Duodenal mucosa (tissue), 2 donors: Measurements from ENCODE around the gene GALNT18.

ENCODE experiments used
- H3K27ac ChIP-seq: one replicate; pipeline ENCODE4 v1.7.0; 2013; ENCODE audit warnings: low read depth, low read length
- H3K27me3 ChIP-seq, 2 donors: one replicate each; pipeline ENCODE4 v1.7.0; 2013; ENCODE audit warnings: low read length in 2 of 2, control low read depth in 1 of 2; ENCODE audit not compliant: insufficient read depth in 2 of 2, control insufficient read depth in 1 of 2
- H3K36me3 ChIP-seq, 2 donors: one replicate each; pipeline ENCODE4 v1.7.0; 2013; ENCODE audit warnings: low read length in 2 of 2, control low read depth in 1 of 2; ENCODE audit not compliant: insufficient read depth in 2 of 2, control insufficient read depth in 1 of 2
- H3K4me1 ChIP-seq, 2 donors: one replicate each; pipeline ENCODE4 v1.7.0; 2013; ENCODE audit warnings: low read length in 2 of 2, control low read depth in 1 of 2; ENCODE audit not compliant: insufficient read depth in 2 of 2, control insufficient read depth in 1 of 2
- H3K4me3 ChIP-seq, 2 donors: one replicate each; pipeline ENCODE4 v1.7.0; 2013; ENCODE audit warnings: low read length in 2 of 2, low read depth in 1 of 2
- H3K9ac ChIP-seq, 2 donors: one replicate each; pipeline ENCODE4 v1.7.0; 2013; ENCODE audit warnings: low read length in 2 of 2, low read depth in 1 of 2
- H3K9me3 ChIP-seq, 2 donors: one replicate each; pipeline ENCODE4 v1.7.0; 2013; ENCODE audit warnings: low read length in 2 of 2, control low read depth in 1 of 2; ENCODE audit not compliant: control insufficient read depth in 1 of 2

The GALNT18 gene

DNA sequence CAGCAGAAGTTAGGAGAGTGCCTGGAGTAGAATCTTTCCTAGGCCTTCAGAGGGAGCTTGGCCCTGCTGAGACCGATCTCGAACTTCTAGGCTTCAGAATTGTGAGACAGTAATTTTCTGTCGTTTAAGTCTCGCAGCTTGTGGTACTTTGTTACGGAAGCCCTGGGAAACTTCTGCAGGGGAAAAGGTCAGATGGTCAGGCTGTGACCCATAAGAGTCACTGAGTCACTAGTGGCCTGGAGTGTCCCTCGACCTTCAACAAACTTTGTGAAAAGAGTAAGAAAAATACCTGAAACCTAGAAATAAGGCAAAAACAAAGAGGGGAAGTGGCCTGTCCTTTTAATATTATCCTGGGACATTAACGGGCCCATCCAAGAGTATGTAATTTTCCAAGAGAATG, 303.3 kb downstream of the GALNT18 start:
- H3K27me3 ChIP-seq = no peaks in the 10 kb centered on the region
- no peak overlapping the region for H3K4me3 ChIP-seq
- H3K4me1 ChIP-seq = no peaks in the 10 kb centered on the region
- H3K27ac ChIP-seq = no peak overlapping the region
- no peaks in the 10 kb centered on the region for H3K9me3 ChIP-seq
- H3K9ac ChIP-seq = no peak overlapping the region
- H3K36me3 ChIP-seq = no peaks in the 10 kb centered on the region

DNA sequence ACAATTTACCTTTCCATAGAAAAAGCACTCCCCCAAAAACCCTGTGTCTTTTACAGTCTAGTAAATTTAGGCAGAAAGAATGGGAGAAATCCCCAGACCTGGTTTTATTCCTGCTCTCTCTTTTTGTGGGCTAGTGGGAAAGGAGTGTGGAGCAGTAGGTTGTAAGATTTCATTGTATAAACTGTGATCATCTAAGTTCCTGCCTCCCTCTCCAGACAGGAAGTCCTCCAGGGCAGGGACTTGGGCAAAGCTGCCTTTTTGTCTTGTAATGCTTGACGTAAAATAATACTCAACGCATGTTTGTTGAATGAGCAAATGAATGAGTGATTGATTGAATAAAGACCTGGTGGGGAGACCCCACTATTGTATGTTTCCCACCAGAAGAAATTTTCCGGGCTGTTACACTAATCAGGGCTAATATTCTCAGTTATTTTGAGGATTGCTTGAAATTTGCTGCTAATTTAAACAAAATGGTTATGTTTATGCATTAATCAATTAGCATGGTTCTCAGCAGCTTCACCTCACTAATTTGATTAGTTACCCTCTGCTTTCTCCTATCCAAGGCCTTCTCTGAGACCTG, 305.1 kb downstream of the GALNT18 start:
- H3K36me3 ChIP-seq = no peaks in the 10 kb centered on the region
- H3K27ac ChIP-seq = no peak overlapping the region
- no peaks in the 10 kb centered on the region for H3K4me1 ChIP-seq
- no peaks in the 10 kb centered on the region for H3K27me3 ChIP-seq
- H3K9me3 ChIP-seq = no peaks in the 10 kb centered on the region
- no peak overlapping the region for H3K9ac ChIP-seq
- H3K4me3 ChIP-seq = no peak overlapping the region

DNA sequence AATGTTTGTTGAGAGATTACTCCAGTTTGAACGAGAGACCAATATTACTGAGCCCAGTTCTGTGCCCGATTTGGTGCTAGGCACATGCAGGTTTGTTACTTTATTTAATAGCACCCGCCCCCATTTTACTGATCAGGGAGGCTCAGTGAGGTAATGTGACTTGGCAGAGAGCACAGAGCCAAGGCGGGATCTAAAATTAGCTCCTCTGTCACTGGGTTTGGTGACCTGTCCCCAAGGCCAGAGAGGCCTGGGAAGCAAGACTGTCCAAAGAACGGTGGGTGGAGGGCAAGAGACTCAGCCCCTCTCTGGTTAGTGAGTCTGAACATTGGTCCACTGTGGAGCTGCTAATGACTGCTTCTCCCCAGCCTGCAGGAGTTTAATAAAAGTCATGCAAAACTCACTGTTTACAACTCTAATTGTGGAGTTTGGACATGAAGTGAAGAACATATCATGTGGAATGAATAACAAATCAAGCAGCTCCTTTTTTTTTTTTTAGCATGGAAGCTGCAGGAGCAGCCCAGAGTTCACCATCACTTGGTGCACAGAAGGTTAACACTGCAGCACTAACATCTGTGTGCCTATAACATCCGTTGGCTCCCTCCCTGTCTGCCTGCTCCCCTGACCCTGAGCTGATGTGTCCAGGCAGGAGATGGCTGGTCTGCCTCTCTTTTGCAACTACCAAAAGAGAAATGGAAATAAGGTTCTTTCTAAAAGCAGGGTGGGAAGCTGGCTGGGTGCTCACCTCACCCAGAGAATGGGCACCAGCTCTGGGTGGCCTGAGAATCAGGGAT, 307.7 kb downstream of the GALNT18 start:
- Histone ChIP-seq H3K27ac (no peak overlapping the region), H3K4me1 (no peaks in the 10 kb centered on the region), H3K4me3 (no peak overlapping the region), H3K9me3 (no peaks in the 10 kb centered on the region), H3K9ac (no peak overlapping the region), H3K27me3 (no peaks in the 10 kb centered on the region), H3K36me3 (no peaks in the 10 kb centered on the region)

DNA sequence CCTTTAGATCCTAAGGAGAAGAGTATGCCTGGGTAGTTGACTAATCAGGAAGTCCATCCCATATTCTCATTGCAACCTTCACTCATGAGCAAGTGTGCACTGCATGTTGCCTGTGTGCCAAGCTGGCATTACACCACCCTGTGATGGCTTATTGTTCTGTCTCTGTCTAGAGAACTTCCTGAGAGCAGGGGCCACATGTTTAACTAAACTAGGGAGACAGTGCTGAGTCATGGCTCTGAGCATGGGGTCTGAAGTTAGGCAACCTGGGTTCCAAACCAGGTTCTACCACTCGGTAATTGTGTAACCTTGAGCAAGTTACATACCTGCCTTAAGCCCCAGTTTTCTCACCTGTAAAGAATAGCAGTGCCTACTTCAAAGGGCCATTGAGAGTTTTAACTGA, 308.4 kb downstream of the GALNT18 start:
- Histone ChIP-seq H3K4me3 (no peak overlapping the region), H3K9me3 (no peaks in the 10 kb centered on the region), H3K9ac (no peak overlapping the region), H3K27ac (no peak overlapping the region), H3K36me3 (no peaks in the 10 kb centered on the region), H3K27me3 (no peaks in the 10 kb centered on the region), H3K4me1 (no peaks in the 10 kb centered on the region)

DNA sequence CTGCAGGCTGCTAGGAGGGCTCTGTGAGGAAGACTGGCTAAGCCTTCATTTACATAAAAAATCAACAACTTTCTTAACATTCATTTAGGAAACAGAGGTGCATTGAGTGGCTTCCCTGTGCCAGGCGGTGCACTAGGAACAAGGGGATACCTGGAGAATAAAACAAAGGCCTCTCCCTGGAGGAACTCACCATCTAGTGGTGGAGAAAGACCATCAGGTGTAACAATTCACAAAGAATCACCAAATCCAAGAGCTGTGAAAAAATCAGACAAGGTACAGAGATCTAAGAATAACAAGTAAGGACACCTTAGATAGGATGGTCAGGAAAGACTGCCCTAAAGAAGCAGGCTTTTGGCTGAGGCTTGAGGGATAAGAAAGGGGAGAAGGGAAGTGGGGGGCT, 309.1 kb downstream of the GALNT18 start:
- Histone ChIP-seq H3K9me3 (no peaks in the 10 kb centered on the region), H3K4me1 (no peaks in the 10 kb centered on the region), H3K9ac (no peak overlapping the region), H3K36me3 (no peaks in the 10 kb centered on the region), H3K27me3 (no peaks in the 10 kb centered on the region), H3K27ac (no peak overlapping the region), H3K4me3 (no peak overlapping the region)

DNA sequence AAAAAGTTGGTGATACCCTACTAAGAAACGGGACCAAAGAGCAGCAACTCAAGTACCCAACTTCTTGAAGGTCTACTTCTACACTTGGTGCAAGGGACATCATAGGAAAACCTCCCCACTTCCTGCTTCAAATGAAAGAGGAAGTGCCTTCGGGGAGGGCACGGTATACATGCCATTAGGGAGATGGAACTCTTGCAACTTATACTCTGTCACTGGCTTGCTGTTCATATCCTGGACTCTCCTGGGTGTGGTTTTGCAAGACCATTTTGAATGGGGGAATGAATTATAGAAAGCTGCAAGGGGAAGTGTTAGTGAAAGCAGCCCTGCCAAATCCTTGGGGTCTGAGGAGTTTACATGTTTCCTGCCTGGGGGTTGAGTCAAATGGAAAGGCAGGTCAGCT, 310.6 kb downstream of the GALNT18 start:
- no peaks in the 10 kb centered on the region for H3K9me3 ChIP-seq
- H3K4me1 ChIP-seq = no peaks in the 10 kb centered on the region
- no peaks in the 10 kb centered on the region for H3K27me3 ChIP-seq
- no peak overlapping the region for H3K9ac ChIP-seq
- no peaks in the 10 kb centered on the region for H3K36me3 ChIP-seq
- H3K27ac ChIP-seq = no peak overlapping the region
- no peak overlapping the region for H3K4me3 ChIP-seq

DNA sequence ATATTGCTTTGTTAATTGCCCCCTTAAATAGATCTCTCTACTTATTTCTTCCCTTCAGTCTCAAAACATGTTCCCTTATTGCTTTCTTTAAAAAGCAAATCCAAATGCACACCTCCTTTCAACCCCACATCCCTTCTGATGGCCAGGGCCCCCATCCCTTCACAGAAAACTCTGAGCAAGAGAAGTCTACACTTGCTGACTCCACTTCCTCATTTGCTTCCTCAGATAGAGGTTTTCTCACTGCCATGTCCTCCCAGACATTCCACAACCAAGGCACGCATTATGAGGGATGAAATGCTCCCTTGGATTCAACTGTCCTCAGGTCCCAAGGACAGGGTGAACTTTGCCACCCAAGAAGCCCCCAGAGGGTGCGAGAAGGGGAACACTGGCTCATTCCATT, 311.9 kb downstream of the GALNT18 start:
- no peaks in the 10 kb centered on the region for H3K9me3 ChIP-seq
- no peak overlapping the region for H3K9ac ChIP-seq
- H3K4me3 ChIP-seq = no peak overlapping the region
- H3K27me3 ChIP-seq = no peaks in the 10 kb centered on the region
- H3K27ac ChIP-seq = no peak overlapping the region
- H3K4me1 ChIP-seq = no peaks in the 10 kb centered on the region
- H3K36me3 ChIP-seq = no peaks in the 10 kb centered on the region

DNA sequence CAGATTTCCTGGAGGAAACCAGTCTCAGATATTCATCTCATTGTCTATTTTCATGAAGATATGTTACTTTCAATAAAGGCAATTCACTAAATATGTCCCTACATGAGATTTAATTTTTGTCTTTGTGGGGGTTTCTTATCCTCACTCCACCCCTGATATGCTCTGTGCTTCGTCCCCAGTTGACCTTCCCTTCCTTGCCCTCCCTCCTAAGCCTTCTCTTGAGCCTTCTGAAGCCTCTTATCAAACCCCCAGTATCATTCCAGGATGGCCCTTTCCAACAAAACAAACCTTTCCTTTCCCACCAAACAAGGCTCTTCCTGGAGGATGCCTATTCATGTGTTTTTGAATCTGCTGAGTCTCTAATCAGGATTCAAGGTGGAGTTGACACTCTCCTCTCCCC, 313.6 kb downstream of the GALNT18 start:
- H3K9me3 ChIP-seq = no peaks in the 10 kb centered on the region
- no peaks in the 10 kb centered on the region for H3K4me1 ChIP-seq
- H3K36me3 ChIP-seq = no peaks in the 10 kb centered on the region

DNA sequence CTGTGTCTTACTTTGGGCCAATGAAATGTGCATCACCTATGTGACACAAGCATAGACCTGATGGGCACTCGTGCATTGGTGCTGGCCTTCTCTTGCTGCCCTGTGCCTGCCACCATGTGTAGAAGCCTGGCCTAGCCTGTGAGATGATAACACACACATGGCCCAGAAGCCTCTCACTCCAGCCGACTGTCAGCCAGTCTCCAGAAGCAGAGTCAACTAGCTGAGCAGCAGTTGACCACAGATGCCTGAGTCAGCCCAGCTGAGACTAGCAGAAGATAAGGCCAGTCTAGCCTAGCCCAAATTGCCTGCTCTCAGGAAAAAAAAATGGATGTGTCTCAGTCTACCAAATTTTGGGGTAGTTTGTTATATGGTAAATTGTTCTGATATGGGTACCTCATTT, 314.9 kb downstream of the GALNT18 start:
- no peaks in the 10 kb centered on the region for H3K9me3 ChIP-seq
- no peak overlapping the region for H3K27ac ChIP-seq
- no peak overlapping the region for H3K9ac ChIP-seq
- H3K36me3 ChIP-seq = no peaks in the 10 kb centered on the region
- H3K27me3 ChIP-seq = no peaks in the 10 kb centered on the region
- H3K4me1 ChIP-seq = no peaks in the 10 kb centered on the region
- H3K4me3 ChIP-seq = no peak overlapping the region

More for the DNA sequence above, 313.6 kb downstream of the GALNT18 start:
- Histone ChIP-seq H3K4me3 (no peak overlapping the region), H3K9ac (no peak overlapping the region), H3K27me3 (no peaks in the 10 kb centered on the region), H3K27ac (no peak overlapping the region)

DNA sequence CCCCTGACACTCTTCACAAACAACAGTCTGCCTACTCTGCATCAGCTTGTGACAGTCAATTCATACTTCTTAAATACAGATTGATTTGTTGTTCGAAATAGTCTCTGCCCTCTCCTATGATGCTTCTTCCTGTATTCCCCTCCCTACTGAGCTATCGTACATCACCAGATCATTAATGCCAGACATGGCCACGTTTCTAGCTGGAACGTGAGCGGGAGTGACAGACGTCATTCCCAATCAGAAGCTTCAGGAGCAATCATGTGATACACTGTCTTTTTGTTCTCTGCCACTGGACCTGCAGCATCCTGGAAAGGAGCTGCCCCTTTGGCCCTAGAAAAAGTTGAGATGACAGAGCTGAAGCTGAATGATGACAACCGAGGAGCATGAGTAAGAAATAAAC, 317.3 kb downstream of the GALNT18 start:
- H3K27ac ChIP-seq = no peak overlapping the region
- H3K9me3 ChIP-seq = no peaks in the 10 kb centered on the region
- H3K9ac ChIP-seq = no peak overlapping the region
- H3K4me3 ChIP-seq = no peak overlapping the region
- no peaks in the 10 kb centered on the region for H3K36me3 ChIP-seq
- no peaks in the 10 kb centered on the region for H3K4me1 ChIP-seq
- H3K27me3 ChIP-seq = no peaks in the 10 kb centered on the region
